Transverse colon (tissue), 4 donors: Measurements from ENCODE around the gene SPOCK2. TPM values are rescaled to one million over a fixed set of nuclear protein-coding genes. Genes with fewer than 3 reads are reported as not detected.
A peak's percentile ranks its signal among the peaks of the same experiment; 100 is the strongest.

Source experiments
- DNase-seq: peaks from one replicate; pipeline ENCODE4 v3.0.0-alpha.2; 2019
- H3K27ac ChIP-seq, 4 donors: fragments of 200-600 bp; sonication (generic); 2 replicates each; pipeline ENCODE4 v1.5.1; 2016 to 2018; ENCODE audit warnings: inconsistent platforms in 4 of 4
- H3K27me3 ChIP-seq: fragments of 200-600 bp; sonication (generic); 2 replicates; pipeline ENCODE4 v1.5.1; 2017; ENCODE audit warnings: inconsistent platforms
- H3K36me3 ChIP-seq, 4 donors: fragments of 200-600 bp; sonication (generic); 2 replicates each; pipeline ENCODE4 v1.5.1; 2017 to 2019; ENCODE audit warnings: inconsistent platforms in 4 of 4
- H3K4me1 ChIP-seq, 4 donors: fragments of 200-600 bp; sonication (generic); 2 replicates each; pipeline ENCODE4 v1.5.1; 2017 to 2020; ENCODE audit warnings: inconsistent platforms in 4 of 4
- H3K4me3 ChIP-seq, 4 donors: fragments of 200-600 bp; sonication (generic); 1 replicate in 1 of 4; 2 replicates in 3 of 4; pipeline versions ENCODE4 v1.5.1 to v1.6.1; 2017 to 2019; ENCODE audit warnings: inconsistent platforms in 4 of 4
- H3K9me3 ChIP-seq, 2 donors: fragments of 200-600 bp; sonication (generic); 2 replicates each; pipeline ENCODE4 v1.5.1; 2017 to 2019; ENCODE audit warnings: inconsistent platforms in 2 of 2
- EP300 ChIP-seq: sonication (generic); formaldehyde crosslinking; IDR thresholded peaks from one replicate; pipeline ENCODE4 v1.6.1; 2017; ENCODE audit warnings: antibody characterized with exemption, low read depth
- POLR2A ChIP-seq: fragments of 450-650 bp; IDR thresholded peaks from one replicate; pipeline ENCODE4 v1.6.1; 2016; ENCODE audit warnings: antibody characterized with exemption, mild to moderate bottlenecking, moderate library complexity
- POLR2AphosphoS5 ChIP-seq, 3 donors: sonication (generic); formaldehyde crosslinking; IDR thresholded peaks; one replicate each; pipeline ENCODE4 v1.6.1; 2016; ENCODE audit warnings: antibody characterized with exemption in 3 of 3
- WGBS, 2 donors: methylation state at CpG; one replicate each; pipeline ENCODE4 v1.1.5; 2018; ENCODE audit warnings: low coverage in 1 of 2; 5-methylcytosine and 5-hydroxymethylcytosine counted together
- in situ Hi-C, 4 donors: fragments of 200-750 bp; cut with MboI; loops; one replicate each; pipeline versions ENCODE4 v1.15.0 to v1.15.1; 2017; ENCODE audit warnings: low sequenced_read_pairs in 3 of 4, low pct_ligation_motif_present in 1 of 4, low pct_unique_long_range_greater_than_20kb in 1 of 4
- intact Hi-C: fragments of 100-400 bp; cut with DNase I; formaldehyde crosslinking; loops from one replicate; pipeline ENCODE4 v1.15.1; 2023; ENCODE audit warnings: low total_unique reads
- total RNA-seq, 4 donors: library from RNA; depleted of rRNA; stranded (reverse); fragments of >200 nt; gene quantifications; one replicate each; pipeline ENCODE4 v1.1.0, GENCODE V29; 2016
- TF ChIP-seq, protein P1 (sequence below), 5 experiments: fragments of 200-600 bp in 3 of 5; fragments of 450-650 bp in 2 of 5; sonication (generic) in 3 of 5; IDR thresholded peaks; 1 replicate in 2 of 5; 2 replicates in 3 of 5; pipeline ENCODE4 v1.5.1; 2016 to 2017; ENCODE audit warnings: antibody characterized with exemption in 5 of 5, inconsistent platforms in 3 of 5, mild to moderate bottlenecking in 2 of 5, moderate library complexity in 1 of 5

SPOCK2 gene
- total RNA-seq, 4 donors from 2014 or later = 6.0 to 24.7 (median 9.3) TPM

DNA sequence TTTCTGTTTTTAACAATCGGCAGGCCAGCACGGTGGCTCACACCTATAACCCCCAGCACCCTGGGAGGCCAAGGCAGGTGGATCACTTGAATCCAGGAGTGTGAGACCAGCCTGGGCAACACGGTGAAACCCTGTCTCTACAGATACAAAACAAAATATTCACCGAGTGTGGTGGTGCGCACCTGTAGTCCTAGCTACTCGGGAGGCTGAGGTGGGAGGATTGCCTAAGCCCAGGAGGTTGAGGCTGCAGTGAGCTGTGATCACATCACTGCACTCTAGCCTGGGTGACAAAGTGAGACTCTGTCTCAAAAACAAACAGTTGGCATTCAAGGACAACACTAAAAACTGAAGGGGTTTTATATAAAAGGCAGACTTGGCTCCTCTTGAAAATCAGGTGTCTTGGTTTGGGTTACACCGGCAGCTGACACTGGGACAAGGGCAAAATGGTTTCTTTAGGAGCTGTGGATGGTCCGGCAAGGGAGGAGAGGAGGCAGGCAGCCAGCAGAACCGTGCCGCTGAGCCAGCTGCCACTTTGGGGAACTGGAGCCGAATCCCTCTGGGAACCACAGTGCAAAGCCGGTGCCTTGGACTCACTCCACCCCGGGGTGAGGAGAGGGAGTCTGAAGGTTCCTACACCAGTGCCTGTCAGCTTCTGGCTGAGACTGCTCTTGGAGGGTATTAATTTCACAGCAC is 71.6 kb downstream of the SPOCK2 start:
- no peak for DNase-seq
- Histone ChIP-seq H3K27me3 (no peaks in the 10 kb centered on the region), H3K9me3 (no peaks in the 10 kb centered on the region), H3K4me1 (peaks cover 0 to 33% (median 16%) of the 10 kb centered on the region in 4 donors), H3K27ac (peak overlapping the region in 3 of 4 donors; percentile 19 to 29 (median 24)), H3K36me3 (no peaks in the 10 kb centered on the region), H3K4me3 (no peak overlapping the region)
- intact Hi-C loops = no loop called here
- 75% methylated on average over 12 of the region's 13 CpGs; no CpG with 5 or more reads in 1 of the 2 donors for WGBS, 2 donors
- TF ChIP-seq EP300 (no peak), POLR2AphosphoS5 (IDR thresholded peaks at IDR 0.05) (no peak), POLR2A (no peak)
- TF ChIP-seq, protein P1, sequence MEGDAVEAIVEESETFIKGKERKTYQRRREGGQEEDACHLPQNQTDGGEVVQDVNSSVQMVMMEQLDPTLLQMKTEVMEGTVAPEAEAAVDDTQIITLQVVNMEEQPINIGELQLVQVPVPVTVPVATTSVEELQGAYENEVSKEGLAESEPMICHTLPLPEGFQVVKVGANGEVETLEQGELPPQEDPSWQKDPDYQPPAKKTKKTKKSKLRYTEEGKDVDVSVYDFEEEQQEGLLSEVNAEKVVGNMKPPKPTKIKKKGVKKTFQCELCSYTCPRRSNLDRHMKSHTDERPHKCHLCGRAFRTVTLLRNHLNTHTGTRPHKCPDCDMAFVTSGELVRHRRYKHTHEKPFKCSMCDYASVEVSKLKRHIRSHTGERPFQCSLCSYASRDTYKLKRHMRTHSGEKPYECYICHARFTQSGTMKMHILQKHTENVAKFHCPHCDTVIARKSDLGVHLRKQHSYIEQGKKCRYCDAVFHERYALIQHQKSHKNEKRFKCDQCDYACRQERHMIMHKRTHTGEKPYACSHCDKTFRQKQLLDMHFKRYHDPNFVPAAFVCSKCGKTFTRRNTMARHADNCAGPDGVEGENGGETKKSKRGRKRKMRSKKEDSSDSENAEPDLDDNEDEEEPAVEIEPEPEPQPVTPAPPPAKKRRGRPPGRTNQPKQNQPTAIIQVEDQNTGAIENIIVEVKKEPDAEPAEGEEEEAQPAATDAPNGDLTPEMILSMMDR (IDR thresholded peaks at IDR 0.05) = no peak
- in situ Hi-C loops = no loop called here

DNA sequence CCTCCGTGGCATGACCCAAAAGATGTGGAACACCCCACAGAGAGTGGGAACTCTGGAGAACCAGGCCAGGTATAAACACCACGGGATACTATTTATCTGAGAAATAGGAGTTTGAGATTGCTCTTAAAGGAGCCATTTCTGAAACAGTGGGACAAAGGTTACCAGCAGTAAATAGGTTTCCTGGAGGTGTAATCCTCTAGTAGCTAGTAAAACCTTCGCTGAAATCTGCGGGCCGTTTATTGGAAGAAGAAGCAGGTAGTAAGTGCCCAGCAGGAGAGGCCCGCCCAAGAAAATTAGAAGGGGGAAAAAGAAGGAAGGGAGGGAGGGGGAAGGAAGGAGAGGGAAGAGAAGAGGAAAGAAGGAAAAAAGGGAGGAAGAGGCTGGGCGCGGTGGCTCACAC is 72.5 kb downstream of the SPOCK2 start:
- H3K9me3 ChIP-seq = no peaks in the 10 kb centered on the region
- peaks cover 1 to 25% (median 15%) of the 10 kb centered on the region in 4 donors for H3K4me1 ChIP-seq
- in situ Hi-C loops = no loop called here
- H3K36me3 ChIP-seq = no peaks in the 10 kb centered on the region
- H3K27me3 ChIP-seq = no peaks in the 10 kb centered on the region
- 57 to 100% methylated on average over 2 to 8 of the region's 8 CpGs for WGBS, 2 donors
- TF ChIP-seq POLR2AphosphoS5 (IDR thresholded peaks at IDR 0.05) = no peak
- TF ChIP-seq, protein P1 (IDR thresholded peaks at IDR 0.05) = no peak
- TF ChIP-seq POLR2A = no peak
- no peak for TF ChIP-seq EP300
- peak overlapping the region in 3 of 4 donors; percentile 19 to 59 (median 25) for H3K27ac ChIP-seq
- intact Hi-C loops = no loop called here
- no peak overlapping the region for H3K4me3 ChIP-seq
- peak; percentile 47 for DNase-seq

DNA sequence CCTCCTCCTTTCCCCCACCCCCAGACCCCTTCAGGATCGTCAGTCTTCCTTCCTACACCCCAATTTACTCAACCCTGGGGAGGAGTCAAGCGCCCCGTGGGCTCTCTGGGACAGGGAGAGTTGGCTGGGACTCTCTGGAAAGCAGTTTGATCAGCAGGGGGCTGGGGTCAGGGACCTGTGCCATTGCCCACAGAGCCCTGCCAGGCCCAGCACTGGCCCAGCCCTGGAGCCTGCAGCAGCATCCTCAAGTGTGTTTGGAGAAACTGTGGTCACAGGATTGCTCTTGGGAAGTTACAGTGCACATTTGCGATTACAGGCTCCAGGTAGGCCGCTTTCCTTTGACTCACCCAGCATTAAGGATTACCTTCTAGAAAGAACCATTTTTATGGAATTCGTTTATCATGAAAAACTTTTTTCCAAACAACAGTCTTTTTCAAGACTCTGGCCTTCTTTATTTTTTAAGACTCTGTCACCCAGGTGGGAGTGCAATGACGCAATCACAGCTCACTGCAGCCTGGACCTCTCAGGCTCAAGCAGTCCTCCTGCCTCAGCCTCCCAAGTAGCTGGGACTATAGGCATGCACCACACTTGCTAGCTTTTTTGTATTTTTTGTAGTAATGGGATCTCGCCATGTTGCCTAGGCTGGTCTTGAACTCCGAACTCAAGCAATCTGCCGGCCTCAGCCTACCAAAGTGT is 73.4 kb downstream of the SPOCK2 start:
- TF ChIP-seq POLR2AphosphoS5 (IDR thresholded peaks at IDR 0.05) (no peak), POLR2A (no peak), EP300 (no peak)
- TF ChIP-seq, protein P1 (IDR thresholded peaks at IDR 0.05) = no peak
- DNase-seq = no peak
- in situ Hi-C loops (no loop called here), intact Hi-C loops (no loop called here)
- Histone ChIP-seq H3K4me3 (no peak overlapping the region), H3K36me3 (no peaks in the 10 kb centered on the region), H3K27me3 (no peaks in the 10 kb centered on the region), H3K9me3 (no peaks in the 10 kb centered on the region), H3K27ac (peak overlapping the region in 2 of 4 donors; percentile 52 to 59), H3K4me1 (peaks cover 10 to 34% (median 21%) of the 10 kb centered on the region in 4 donors)
- WGBS, 2 donors = 86 to 87% methylated on average over 5 to 10 of the region's 10 CpGs

DNA sequence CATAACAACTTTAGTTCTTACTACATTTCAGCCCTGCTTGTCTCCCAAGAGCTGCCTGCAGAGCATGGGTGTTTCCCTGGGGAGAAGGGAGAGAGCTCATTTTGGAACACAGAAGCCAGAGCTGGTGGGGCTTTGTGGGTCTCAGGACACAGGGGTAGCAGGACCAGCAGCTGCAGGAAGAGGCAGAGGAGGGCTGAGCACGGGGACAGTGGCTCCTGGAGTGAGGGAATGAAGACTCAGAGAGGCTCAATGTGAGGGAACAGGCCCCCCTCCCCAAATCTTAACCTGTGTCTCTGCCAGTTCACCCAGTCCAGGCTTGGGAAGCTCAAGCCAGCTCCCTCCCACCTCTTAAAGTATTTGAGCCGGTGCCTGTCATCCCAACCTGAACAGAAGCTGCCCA is 74.2 kb downstream of the SPOCK2 start:
- Histone ChIP-seq H3K27ac (peak overlapping the region in 1 of 4 donors; percentile 52), H3K9me3 (no peaks in the 10 kb centered on the region), H3K36me3 (no peaks in the 10 kb centered on the region), H3K27me3 (no peaks in the 10 kb centered on the region), H3K4me3 (no peak overlapping the region), H3K4me1 (peaks cover 13 to 36% (median 23%) of the 10 kb centered on the region in 4 donors)
- in situ Hi-C loops = no loop called here
- no peak for DNase-seq
- WGBS, 2 donors = 78% methylated on average over 2 of the region's 2 CpGs; no CpG with 5 or more reads in 1 of the 2 donors
- intact Hi-C loops = no loop called here
- no peak for TF ChIP-seq POLR2A
- no peak for TF ChIP-seq POLR2AphosphoS5 (IDR thresholded peaks at IDR 0.05)
- TF ChIP-seq EP300 = no peak
- TF ChIP-seq, protein P1 (IDR thresholded peaks at IDR 0.05) = no peak
